Activated CD4-positive, alpha-beta T cell treated with anti-CD3 and anti-CD28 coated beads, Interleukin-2, Interleukin-4, amounts not matched to agents 100 ng/mL and 50 ng/mL, durations not matched to agents 16 hours and 8 hours (primary cell): ENCODE data around the gene BTLA.
A peak's percentile ranks its signal among the peaks of the same experiment; 100 is the strongest.
"Not testable (repeated sequence)": the region's sequence is repeated elsewhere in the genome, so short reads cannot be mapped to it uniquely, and the experiment has no call there.

ENCODE experiments used
- DNase-seq: peaks from one replicate; pipeline ENCODE4 v3.0.0-alpha.2; 2020; ENCODE audit warnings: low spot score

BTLA gene

DNA sequence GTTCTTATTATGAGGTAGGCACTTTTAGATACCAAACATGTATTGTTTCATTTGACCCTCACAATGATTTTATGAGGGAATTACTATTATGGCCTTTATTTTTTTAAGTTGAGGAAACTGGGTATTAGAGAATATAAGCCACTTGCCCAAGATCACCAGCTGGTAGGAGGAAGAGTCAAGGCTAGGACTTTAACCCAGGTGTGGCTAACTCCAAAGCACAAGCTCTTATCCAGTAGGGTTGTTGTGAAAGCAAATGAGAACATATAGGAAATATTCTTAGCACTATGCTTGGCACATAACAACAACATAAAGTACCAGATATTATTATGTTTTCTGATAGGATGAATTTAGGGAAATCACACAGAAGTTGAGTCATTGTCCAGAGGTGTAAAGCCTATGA lies 7.9 kb downstream of the BTLA start:
- no peak for DNase-seq

DNA sequence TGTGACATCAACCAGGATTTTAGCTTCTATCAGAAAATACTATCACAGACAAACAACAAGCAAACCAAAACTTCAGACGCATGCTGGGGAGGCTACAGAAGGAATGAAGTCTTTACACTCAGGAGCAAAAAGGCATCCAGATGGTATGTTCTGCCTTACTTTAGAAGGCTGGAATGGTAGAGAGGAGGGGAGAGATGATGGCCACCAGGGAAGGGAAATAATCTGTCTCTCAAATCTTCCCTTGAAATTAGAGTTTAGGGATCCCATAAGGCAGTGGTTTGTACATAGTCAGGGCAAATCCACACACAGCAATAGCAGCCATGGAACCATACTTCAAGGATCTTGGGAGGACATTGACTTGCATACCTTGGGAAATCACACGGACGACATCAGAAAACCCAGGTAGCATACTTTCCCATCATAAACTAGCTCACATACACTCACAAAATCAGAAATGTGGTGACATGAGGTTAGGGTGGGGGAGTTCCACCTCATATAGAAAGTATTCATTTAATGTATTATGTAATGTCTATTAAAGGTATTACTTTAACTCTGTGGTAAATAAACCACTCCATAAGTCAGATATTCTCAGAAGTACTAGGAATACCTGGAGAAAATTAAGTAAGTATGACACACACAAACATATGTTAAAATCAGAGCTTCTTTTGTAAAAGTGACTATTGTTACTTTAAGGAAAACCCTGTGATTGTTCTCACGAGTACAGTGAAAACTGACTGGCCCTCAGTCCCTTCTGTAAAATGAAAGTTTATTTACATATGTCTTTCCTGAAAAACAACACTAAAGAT lies 9.4 kb downstream of the BTLA start:
- no peak for DNase-seq

DNA sequence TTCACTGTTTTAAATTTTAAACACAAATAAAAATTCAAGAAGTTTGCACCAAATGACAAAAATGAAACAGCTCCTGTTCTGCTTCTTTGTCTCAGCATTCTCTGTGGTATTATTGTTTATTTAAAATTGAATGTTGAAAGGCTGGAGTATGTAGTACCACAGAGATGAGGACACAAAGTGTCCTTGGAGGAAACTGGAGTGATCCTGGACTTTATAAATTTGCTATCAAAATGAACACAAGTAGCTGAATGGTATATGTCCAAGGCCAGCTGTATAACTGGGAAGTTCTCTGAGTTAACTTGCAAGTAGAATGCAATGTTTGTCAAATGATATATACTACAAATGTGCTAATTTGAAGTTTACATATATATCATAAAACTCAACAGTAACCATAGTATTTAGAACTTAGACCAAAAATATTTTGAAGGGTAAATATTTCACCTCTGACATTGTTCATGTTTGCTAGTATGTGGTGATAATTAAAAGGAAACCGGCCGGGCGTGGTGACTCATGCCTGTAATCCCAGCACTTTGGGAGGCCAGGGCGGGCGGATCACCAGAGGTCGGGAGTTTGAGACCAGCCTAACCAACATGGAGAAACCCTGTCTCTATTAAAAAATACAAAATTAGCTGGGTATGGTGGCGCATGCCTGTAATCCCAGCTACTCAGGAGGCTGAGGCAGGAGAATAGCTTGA lies 12.3 kb downstream of the BTLA start:
- DNase-seq: no peak

DNA sequence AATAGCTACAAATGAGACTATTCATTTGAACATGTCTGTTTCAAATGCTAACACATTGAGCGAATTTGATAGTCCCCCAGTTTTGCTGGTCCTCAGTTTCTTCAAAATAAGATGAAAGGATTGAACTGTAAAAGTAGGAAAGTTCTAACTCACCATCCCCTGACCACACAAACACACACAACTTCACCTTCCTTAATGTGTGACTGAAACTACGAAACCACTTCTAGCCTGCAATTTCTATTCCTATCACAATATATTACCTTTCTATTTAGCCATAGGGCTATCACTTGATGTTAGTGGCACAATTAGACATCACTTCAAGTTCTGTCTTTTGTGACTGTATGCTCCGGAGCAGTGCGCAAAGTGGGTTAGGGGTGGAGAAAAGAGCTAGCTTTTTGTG lies 14.9 kb downstream of the BTLA start:
- no peak for DNase-seq

DNA sequence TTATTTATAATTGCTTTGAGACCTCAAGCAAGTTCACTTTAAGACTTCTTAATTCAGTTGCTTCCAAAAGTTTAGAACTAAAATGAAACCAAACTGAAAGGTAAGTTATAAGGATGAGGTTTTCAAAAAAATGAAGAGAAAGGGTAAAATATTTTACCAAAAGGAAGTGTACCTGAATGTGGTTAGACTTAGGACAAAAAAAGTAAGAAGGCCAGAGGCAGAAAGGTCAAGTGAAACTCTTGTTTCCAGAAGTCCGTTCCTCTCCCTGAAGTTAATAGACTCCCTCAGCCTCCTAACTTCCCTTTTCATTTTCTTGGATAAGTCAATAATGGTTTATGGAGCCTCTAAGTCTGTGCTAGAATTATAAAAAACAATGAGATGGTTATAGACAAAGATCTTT lies 16.6 kb downstream of the BTLA start:
- no peak for DNase-seq

DNA sequence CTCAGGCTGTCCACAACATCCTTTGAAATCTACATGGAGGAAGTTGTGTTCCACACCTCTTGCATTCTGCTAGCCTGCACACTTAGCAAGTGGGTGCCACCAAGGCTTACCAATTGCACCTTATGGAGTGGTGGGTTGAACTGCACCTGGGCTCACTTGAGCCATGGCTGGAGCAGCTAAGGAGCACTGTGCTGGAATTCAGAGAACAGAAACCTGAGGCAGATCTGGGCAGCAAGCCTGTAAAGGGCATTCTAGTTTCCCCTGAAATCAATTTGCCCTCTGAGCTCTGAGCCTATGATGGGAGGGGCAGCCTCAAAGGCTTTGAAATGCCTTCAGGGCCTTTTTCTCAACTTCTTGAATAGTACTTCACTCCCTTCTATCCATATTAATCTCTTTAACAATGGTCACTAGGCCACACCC lies 18.0 kb downstream of the BTLA start:
- no peak for DNase-seq

DNA sequence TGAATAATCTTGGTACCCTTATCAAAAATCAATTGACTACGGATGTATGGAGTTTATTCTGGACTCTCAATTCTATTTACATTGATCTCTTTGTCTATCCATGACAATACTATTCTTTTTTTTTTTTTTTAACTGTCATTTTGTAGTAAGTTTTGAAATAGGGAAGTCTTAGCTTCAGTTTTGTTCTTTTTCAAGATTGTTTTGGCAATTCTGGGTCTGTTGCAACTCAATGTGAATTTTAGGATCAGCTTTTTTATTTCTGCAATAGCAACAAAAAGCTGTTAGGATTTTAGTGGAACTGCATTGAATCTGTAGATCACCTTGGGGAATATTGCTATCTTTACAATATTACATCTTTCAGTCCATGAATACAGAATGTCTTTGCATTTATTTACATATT lies 21.4 kb downstream of the BTLA start:
- DNase-seq: no peak

DNA sequence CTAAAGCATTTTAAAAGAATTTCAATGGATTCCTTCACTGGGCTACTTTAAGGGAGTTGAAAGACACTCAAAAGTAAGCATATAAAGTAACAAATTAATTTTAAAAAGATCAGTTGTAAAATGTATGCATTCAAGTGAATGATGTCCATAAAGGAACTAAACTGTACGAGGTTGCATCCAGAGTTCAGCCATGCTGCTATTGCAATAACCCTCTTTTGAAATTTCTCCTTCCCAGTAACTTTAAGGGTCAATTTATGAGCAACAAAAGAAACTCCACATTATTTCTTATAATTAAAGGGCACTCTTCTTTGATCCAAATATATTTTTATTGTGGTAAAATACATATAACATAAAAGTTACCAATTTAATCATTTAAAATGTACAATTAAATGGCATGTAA lies 22.9 kb downstream of the BTLA start:
- no peak for DNase-seq

DNA sequence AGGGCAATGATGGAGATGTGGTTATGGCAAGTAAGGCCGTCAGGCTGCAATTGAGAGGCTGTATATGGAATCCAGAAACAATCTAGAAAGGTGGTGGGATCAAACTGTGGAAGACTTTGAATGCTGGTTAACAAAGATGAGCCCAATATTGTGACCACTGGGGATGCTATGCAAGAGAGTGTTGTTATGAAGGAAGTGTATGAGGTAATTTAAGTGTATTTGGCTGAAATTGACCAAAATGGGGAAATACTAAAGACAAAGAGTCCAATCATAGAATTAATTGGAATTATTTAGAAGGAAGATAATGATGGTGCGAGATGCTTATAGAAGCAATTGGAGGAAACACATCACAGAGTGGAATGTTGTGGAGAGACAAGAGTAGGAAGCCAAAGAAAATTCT lies 24.5 kb downstream of the BTLA start:
- DNase-seq: no peak

DNA sequence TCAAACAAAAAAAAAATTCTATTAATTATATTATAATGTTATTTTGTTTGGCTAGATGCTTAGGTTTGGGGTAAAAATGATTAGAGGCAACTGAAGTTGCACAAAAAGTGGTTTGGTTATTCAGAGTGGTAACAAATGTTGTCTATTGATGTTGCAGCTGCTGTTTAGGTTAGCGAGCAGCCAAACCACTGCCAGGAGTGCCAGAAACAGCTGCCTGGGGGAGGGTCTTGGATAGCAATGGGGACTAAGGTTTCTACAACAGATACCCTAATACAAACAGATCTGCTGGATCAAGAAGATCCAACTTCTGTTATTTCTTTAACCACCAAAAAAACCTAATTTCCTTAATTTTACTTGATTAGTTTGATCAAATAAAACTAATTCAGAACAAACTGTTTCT lies 26.6 kb downstream of the BTLA start:
- no peak for DNase-seq

DNA sequence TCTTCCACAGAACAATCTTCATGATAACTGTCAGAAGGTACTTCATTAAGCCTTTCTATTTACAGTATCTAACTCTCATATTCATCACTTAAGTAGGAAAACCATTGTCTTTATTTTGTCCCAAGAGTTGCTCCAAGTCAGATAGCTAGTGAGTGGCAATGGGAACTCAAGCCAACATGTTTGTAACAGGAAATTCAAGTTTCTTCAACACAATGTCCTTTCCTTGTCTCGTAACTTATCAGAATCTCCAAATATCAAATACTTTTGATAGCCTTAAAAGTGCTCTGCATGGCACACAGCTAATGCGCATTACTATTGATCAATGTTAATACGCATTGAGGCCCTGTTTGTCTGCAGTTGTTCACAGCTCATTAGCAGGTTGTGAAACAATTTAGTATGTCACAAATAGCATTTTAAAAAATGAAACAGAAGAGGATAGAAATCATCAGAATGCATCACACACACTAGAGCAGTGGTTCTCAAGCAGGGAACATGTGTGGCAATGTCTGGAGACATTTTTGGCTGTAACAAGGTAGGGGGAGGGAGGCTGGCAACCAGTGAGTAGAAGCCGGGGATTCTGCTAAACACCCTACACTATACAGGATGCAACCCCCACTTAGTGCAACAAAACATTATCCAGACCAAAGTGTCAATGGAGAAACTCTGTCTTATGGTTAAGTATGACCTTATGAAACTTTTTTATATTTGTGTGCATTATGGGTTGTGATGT lies 27.5 kb downstream of the BTLA start:
- no peak for DNase-seq

DNA sequence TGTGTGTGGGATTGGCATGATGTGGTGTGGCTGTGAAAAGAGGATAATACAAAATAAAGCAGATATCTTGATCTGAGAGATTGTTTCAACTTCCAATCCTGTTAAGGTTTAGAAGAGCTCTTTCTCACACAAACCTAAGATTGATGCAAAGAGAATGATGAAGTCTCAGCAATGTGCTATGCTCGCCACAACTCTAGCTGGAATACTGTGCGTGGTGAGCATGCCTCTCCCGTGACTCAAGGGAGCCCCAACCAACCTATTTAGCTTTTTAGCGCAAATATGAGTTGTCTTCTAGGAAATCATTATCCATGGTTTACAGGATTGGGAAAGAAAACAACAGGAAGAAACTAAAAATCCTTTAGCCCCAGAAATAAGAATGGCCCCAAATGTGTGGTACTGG lies 28.5 kb downstream of the BTLA start:
- DNase-seq: no peak

DNA sequence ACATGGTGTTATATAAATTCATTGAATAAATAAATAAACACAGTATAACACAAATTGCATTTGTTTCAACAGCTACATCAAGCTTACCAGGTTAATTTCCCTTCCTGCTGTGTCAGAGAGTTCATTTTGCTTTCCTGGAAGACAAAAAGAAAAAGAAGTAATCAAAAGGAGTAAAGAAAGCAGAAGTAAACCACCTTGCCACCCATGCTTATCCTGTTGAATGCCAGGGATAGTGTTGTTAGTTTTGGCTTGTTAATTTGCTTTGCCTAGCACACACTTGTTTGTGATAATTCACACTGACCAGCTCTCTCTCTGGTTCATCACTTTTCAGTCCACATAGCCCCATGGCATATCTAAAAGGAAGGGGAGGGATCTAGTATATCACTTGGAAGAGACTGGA lies 29.6 kb downstream of the BTLA start:
- DNase-seq: no peak

DNA sequence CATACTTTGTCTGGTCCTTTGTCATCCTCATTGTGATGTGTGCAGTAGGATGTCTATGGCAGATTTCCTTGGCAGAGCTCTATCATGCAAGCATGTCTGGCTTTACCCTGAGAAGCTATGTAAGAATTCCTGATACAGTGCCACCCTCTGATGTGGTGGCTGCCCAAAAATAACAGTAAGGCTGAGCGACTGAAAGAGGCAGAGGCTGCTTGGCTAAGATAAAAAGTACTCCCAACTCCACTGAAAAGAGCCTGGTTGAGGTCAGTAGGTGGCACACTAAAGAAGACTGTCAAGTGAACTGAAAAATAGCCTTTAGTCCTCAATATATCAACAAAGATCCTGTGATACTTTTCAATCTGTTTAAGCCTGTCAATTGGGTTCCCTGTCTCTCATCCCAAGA lies 31.7 kb downstream of the BTLA start:
- DNase-seq: no peak

DNA sequence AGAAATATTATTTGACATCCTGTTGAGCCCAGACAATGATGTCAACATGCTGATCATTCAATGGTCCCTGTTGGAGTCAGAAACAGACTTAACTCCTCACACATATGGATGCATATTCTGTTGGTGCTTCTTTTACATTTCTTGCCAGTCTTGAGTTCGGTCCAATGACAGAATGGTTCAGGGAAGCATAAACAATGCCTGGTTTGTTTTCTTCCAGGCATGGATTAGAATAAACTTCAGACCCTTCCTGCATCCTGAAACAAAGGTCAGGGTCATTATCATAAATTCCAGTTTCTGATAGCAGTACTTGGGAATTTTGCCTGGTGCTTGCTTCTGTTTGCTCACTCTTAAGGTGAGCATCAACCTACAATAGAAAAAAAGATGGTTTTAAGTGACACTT lies 33.3 kb downstream of the BTLA start:
- no peak for DNase-seq

DNA sequence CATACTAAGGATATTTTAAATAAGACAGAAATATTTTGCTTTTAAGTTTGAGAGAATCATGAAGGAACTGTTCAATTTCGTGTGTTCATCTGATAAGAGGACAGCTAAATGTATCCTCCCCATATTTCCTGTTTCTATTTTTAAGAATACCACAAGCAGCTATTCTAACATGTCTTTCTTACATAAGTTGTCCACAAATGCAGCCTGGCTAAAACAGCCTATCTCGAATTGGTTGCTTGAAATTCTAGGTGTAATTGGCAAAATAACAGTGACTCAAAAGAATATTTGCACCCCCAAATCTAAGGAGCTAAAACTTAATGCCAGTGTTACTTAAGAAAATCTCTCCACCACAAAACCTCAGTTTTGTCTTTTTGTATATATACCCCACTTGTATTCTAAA lies 35.0 kb downstream of the BTLA start:
- peak; percentile 42 for DNase-seq

DNA sequence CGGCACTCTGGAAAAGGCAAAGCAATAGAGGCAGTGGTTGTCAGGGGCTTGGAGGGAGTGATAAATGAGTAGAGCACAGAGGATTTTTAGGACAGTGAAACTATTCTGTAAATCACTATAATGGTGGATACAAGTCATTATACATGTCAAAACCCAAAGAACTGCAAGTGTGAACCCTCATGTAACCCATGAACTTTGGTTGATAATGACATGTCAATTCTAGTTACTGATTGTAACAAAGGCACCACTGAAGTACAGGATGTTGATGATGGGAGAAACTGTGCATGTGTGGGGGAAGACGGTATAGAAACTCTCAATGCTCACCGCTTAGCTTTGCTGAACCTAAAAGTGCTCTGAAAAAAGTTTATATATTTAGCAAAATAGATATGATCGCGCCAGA lies 36.0 kb downstream of the BTLA start:
- peak; percentile 36 for DNase-seq

DNA sequence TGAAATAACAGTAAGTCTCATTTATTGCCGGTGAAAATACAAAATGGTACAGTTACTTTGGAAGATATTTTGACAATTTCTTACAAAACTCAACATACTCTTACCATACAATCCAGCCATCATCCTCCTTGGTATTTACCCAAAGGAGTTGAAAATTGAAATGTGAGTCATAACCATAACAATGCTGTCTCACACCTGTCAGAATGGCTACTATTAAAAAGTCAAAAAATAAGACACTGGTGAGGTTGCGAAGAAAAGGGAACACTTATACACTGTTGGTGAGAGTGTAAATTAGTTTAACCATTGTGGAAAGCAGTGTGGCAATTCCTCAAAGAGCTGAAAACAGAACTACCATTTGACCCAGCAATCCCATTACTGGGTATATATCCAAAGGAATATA lies 37.5 kb downstream of the BTLA start:
- not testable (repeated sequence) for DNase-seq

DNA sequence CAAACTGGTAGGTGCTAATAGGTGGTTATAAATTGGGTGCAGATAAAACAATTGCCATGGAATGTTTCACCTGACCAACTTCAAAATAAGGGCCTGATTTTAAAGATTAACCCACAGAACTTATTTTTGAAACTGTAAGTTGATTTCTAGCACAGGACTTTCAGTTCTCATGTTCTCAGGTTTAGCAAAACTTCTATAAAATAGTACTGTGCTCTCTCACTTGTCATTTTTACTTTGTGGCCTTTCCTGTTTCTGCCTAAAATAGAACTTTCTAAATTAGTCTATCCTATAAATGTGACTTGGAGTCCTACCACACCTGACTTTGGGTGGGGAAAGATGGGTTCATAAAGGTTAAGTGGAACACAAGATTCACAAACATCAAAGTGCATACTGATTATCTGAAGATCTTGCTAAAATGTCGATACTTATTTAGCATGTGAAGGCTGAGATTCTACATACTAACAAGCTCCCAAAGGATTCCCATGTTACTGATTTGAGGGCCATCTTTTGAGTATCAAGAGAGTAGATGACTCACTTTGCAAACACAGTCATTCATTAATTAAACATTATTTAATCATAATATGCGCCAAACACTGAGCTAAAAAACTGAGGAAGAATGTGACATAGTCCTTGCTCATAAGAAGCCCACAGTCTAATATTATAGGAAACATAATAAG lies 38.6 kb downstream of the BTLA start:
- peak; percentile 68 for DNase-seq

DNA sequence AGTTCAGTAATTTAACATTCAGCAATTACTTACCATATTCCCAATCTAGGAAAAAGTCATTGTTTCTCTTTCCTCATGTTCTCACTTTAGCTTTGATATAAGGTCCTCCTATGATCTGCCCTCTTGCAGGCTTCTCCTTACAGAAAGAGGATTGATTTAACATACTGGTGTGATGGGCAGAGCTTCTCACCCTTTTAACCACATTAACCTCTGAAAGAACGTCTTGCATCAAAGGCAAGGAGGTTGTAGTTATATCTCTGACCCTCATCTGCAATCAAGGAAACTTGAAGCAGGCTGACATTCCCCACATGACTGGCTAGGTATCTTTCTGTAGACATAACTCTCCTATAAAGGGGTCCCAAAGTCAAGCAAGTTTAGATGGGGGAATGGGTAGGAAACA lies 39.5 kb downstream of the BTLA start:
- DNase-seq: peak; percentile 77

DNA sequence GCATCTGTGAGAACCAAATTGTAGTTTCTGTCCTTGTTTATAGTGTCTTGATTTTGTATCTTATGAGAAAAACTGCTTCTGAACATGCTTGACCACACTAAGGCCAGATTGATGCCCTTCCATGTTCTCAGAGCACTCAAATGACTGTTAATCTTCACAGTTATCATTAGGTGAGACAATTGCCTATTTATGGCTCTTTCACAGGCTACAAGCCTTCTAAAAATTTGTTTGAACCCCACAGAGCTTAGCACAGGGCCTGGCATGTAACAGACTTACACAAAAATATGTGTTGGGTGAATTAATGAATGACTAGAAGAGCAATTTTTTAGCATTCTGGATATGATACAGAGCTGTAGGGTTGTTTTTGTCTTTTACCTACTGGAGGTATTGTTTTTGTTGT lies 43.1 kb downstream of the BTLA start:
- no peak for DNase-seq

DNA sequence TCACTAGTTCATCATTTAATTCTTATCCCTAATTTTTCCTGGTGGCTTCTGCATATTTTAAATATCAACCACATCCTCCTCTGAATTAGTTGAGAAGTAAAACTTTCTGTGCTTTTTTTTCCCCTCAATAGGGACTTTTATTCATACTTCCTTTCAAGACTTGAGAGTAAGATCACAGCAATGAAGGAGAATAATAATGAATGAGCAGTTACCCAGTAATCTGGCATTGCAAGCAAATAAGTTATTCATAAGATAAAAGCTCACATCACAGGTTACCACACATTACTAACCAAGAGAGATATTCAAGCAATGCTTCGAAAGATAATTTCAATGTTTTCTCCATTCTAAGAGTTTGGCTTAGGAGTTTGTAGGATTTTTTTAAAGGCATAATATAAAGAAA lies 50.3 kb downstream of the BTLA start:
- no peak for DNase-seq

DNA sequence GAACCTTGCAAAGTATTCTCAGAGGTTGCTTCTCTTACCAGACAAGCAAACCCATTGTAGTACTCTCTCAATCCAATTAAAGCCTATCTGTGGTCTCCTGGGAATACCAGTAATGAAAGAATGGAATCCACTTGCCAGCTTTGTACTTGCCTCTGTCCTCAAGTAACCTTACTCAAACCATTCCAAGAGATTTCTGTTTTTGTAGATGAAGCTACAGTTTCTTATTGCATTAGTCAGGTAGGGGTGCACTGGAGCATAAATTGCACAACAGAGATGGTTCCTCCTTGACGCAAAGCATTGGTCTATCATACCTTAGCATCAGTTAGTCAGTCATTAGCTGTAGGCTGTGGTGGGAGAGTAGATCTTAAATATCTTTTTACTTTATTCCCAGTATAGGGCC lies 52.9 kb downstream of the BTLA start:
- DNase-seq: no peak
